HG03196 (cell line): ENCODE data around the gene BTBD9.
"Not testable (repeated sequence)": the region's sequence is repeated elsewhere in the genome, so short reads cannot be mapped to it uniquely, and the experiment has no call there.

Source experiments
- ATAC-seq: cut with Tn5 transposase; IDR thresholded peaks from one replicate; pipeline ENCODE4 v1.9.1; 2021; ENCODE audit not compliant: unreplicated experiment

Gene BTBD9

DNA sequence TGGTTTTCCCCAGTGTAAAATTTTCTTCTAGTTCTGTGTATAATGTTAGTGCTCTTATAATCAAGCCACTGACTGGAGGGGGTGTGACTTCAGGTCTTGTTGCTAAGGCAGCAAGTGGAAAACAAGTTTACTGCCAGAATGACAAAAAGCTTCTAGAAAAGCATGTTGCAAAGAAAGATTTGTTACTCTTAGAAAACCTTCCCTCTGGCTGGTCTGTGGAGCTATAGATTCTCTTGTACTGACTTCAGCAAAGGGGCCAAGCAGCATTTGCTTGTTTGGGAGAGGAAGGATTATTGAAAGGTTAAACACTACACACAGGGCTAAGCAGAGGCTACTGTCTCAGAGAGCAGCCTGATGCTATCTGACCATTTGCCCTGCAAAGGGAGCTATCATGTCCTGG is 288.8 kb downstream of the BTBD9 start:
- no peak for ATAC-seq

GRCh38 chr6:38350220-38350619 is 289.5 kb downstream of the BTBD9 start:
- ATAC-seq, result no peak

GRCh38 chr6:38349795-38350194 is 289.9 kb downstream of the BTBD9 start:
- no peak for ATAC-seq

GRCh38 chr6:38349221-38349620 is 290.5 kb downstream of the BTBD9 start:
- no peak for ATAC-seq

DNA sequence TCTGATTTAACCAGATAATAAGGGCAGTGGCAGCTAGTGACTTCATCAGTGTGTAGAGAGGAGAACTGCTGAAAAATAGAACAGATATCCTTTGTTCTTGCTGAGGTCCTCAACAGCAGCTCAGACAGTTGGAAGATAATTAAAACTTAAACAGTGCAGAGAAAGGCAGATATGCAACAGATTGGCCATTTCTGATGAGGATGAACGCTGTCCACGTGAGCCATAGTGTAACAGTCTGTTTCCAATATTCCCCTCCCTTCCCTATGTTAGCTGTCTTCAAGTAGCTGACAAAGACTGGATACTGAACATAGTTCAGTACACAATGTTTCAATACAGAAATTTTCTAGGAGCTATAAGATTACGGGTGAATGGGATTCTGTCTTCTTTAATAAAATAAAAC is 291.4 kb downstream of the BTBD9 start:
- ATAC-seq, result no peak

GRCh38 chr6:38347829-38348228 is 291.9 kb downstream of the BTBD9 start:
- not testable (repeated sequence) for ATAC-seq

- no peak for ATAC-seq
These were observed 293.2 kb downstream of the BTBD9 start for GRCh38 chr6:38346291-38347079.

DNA sequence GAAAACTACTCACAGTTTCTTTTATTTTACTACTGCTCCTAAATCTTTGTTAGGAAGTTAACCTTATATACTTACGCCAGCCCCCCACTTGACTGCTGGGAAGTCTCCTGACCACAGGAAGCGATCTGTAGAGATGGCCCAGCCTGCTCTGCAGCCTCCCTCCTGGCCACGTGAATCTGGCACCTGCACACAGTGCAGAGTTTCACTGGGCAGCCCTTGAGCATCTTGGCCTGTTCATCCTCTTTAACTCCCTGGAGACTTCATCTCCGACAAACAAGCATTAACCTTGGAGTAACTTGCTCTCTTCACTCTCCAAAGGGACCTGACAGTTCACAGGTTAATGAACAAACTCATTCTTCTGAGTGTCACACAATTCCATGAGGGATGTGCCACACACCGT is 294.1 kb downstream of the BTBD9 start:
- no peak for ATAC-seq

DNA sequence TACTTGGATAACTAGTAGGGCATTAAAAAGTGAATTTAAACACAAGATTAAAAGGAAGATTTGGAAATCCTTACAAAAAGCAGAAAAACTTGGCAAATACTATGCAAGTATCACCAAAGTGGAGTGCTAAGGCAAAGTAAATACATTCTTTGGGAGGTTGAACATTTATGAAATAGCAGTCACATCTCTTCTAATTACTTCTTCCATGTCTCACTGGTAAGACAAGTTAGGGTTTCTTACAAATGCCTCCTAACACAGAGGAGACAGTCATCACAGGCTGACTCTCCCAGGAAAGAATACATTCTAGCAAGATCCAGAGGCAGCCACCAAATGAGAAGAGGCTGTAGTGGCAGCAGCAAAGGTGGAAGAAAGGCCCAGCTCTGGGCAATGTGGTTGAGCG is 298.2 kb downstream of the BTBD9 start:
- no peak for ATAC-seq

GRCh38 chr6:38339914-38340313 is 299.8 kb downstream of the BTBD9 start:
- ATAC-seq, result no peak

- no peak for ATAC-seq
These were observed 301.8 kb downstream of the BTBD9 start for GRCh38 chr6:38337819-38338465.

DNA sequence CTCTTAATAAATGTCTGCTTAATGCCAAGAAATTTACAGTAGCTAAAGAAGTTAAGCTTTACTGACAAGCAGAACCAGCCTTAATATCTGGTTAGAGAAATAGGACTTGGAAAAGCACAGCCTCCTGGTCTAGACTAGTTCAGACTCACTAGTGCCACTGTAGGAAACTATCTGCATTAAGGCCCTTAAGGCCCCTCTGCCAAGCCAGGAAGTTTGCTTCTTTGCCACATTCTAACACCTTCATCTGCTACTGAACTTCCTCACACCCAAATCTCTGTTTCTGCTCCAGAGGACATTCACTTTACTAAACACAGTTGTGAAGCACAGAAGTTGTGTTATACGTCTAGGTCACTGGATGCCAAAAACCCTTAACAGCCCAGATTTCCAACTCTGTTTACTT is 302.8 kb downstream of the BTBD9 start:
- no peak for ATAC-seq

DNA sequence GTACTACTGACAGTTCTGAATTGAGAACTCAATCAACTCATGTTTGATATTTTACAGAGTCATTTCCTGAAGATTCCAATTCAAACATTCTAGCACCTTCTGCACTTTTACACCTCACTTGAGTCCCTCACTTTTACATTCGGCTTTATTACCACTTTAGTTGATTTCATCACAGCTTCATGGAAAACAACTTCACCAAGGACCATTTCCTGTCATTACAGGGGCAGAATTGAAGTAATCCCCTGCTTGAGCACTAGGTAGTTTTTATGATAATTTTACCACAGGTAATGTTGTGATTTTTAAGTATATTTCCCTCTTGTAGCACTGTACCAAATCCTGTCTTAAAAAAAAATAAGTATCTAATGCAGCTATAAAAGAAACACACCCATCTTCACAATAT is 312.9 kb downstream of the BTBD9 start:
- ATAC-seq, result no peak

DNA sequence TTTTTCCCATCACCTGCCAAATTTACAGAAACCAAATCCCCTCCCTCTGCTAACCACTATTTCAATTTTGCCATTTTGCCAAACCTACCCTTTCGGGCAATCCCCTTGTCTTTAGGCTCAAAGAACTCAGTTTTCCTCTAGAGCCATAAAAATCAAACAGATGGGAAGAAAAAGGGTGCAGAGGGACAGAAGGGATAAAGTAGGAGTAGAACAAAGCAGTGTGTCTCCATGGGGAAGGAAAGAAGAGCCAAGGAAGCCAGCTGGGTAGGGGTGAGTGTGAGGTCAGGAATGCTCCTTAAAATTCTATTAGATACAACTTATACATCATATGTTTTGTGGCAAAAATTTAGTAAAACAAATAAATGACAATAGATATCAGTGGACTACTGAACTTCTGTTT is 316.5 kb downstream of the BTBD9 start:
- no peak for ATAC-seq

GRCh38 chr6:38322138-38322537 is 317.6 kb downstream of the BTBD9 start:
- no peak for ATAC-seq

- ATAC-seq, result no peak
These were observed 318.9 kb downstream of the BTBD9 start for GRCh38 chr6:38320843-38321242.

- ATAC-seq, result no peak
These were observed 319.4 kb downstream of the BTBD9 start for GRCh38 chr6:38320358-38320757.

DNA sequence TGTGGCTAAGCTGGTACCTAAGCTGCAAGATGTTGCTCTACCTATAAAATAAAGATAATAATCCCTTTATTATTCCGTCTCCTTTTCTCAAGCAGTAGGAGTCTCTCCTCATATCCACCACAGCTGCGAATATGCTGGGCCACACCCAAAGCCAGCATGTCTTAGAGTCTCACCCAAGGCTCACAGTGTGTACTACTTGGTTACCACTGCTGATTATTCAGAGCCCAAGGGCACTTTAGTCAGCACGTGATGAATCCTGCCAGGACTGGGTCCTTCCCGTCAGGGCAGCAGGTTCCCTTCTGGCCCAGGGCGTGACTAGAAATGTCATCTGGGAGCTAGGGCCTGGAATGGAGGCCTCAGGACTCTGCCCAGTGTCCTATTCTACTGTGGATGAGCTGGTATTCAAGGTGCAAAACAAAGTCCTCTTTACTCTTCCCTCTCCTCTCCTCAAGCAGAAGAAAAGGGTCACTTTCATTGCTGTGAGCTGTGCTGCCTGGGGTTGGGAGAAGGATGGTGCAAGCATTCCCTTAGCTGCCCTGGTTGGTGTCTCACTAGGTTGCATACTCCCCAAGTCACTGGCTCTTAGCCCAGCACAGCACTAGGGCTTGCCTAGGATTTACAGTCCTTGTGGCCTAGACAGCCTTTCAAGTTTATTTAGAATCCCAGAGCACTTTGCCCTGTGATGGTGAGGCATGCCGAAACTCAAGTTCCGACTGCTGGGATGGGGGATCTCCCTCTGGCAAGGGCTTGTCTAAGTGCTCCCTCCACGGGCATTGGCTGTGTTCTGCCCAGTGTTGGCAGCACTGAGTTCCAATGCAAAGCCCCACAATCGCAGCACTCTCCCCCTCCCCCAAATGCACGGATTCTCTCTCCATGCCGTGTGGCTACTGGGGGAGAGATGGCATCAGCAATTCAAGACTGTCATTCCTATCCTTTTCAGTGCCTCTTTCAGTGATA is 320.2 kb downstream of the BTBD9 start:
- ATAC-seq, result no peak

- no peak for ATAC-seq
These were observed 323.4 kb downstream of the BTBD9 start for GRCh38 chr6:38316099-38316868.

DNA sequence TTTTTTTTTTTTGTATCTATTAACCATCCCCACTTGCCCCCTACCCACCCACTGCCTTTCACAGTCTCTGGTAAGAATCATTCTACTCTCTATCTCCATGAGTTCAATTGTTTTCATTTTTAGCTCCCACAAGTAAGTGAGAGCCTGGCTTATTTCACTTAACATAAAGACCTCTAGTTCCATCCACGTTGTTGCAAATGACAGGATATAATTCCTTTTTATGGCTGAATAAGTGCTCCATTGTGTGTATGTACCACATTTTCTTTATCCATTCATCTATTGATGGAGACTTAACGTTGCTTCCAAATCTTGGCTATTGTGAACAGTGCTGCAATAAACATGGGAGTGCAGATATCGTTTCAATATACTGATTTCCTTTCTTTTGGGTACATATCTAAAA is 328.5 kb downstream of the BTBD9 start:
- ATAC-seq, result no peak

- no peak for ATAC-seq
These were observed 329.7 kb downstream of the BTBD9 start for GRCh38 chr6:38310061-38310460.
